AG20443 (cell line): ENCODE data around the gene TUBGCP2.
"Not testable (repeated sequence)": the region's sequence is repeated elsewhere in the genome, so short reads cannot be mapped to it uniquely, and the experiment has no call there.

Source experiments
- DNase-seq: peaks from one replicate; pipeline ENCODE4 v3.0.0; 2012; ENCODE audit warnings: low spot score, mixed read lengths

TUBGCP2 gene

DNA sequence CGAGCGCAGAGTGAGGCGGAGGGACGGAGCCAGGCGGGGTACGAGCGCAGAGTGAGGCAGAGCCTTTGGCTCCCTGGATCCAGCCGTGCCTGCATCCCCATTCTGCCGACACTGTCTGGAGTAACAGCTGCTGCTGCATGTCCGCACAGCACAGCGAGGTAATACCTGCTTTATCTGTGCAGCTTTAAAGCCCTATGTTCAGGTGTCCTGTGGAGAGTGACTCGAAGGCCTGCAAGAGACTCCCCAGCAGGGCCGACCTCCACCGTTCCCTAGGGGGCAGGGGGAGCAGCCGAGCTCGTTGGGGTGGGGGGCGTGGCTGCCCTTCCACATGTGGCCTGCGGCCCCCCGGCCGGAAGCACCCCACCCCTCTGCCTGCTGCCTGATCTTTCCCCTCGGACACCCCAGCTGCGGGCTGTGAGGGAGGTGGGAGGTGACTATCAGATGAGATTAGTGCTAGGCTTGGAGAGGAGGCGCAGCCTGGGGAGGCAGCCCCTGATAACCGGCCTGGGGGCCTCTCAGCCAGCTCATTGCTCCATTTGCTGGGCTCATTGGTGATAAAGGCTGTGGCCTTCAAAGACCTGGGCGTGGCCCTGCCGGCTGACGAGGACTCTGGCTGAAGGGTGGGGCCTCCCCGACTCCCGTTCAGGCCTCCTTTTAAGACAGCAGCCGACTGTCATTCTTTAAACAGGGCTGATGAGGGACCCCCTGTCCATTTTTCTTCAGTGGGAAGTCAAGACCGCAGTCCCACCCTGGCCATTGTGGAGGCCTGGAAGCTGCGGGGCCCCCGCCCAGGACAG is 63.0 kb downstream of the TUBGCP2 start:
- DNase-seq = peak; percentile 67

DNA sequence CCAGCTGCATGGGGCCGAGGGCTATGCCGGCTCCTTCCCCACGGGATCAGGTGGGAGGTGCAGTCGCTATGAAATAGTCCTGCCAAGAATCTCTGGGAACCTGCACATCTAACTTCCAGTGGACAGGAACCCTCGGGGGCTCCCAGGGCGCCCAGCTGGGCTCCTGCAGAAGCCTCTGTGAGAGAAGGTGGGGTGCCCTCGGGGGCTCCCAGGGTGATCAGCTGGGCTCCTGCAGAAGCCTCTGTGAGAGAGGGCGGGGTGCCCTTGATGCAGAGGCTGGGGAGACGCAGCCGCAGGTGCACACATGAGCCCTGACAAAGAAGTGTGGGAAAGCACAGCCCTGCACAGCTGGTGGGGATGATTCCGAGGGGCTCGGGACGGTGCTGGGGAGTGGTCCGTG is 65.1 kb downstream of the TUBGCP2 start:
- DNase-seq = no peak

DNA sequence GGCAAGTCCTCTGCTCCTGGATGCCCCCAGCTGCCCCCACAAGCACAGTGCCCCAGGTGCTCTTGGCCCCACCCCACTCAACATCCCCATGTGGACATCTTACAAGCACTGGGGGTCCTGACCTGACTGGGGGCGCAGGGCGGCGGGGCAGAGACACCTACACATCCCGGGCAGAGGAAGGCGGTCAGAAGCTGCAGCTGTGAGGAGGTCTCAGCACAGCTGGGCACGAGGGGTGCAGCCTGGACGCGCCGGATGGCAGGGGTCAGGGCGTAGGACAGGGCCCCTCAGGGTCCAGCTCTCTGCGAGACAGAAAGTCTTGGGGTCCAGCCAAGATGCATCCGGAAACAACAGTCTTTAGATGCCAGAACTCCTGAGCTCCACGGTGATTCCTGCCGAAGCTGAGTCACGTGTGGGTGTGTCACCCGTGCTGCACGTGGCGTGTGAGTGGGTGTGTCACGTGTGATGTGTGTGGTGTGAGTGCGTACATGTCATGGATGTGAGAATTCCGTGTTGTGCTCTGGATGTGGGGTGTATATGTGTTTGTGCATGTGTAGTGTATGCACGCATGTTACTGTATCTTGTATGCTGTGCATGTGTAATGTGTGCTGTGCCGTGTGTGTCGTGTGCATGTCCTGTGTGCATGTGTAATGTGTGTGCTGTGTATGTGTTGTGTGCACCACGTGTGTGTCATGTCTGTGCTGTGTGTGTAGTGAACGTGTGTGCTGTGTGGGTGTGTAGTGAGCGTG is 65.9 kb downstream of the TUBGCP2 start:
- peak; percentile 56 for DNase-seq

DNA sequence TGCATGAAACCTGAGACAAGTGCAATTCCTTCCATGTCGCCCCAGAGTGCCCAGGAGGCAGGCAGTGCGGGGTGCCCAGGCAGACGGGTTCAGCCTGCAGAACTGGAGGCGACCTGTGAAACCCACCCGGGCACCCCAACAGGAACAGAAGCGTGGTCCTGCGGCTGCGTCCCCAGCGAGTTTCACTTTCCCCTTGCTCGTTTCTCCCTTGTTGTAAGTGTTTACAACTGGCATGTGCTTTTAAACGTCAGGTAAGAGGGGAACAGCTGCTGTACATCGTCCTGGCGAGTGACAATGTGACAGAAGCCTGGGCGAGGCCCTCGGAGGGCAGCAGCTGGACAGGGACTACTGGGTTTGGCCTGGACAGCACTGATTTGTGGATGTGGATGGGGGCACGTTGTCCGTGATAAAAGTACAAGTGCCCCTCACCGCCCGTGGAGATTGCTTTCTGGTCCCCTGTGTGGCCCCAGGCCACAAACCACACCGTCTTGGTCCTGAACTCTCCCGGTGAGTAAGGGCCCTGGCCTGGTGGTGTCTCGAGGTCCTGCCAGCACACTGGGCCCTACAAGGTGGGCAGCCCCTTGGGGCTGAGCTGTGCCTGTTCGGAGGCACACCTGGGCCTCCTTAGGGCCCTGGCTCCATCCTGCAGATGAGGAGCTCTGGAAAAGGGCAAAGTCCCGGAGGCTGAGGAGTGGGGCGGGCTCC is 67.0 kb downstream of the TUBGCP2 start:
- DNase-seq = no peak

DNA sequence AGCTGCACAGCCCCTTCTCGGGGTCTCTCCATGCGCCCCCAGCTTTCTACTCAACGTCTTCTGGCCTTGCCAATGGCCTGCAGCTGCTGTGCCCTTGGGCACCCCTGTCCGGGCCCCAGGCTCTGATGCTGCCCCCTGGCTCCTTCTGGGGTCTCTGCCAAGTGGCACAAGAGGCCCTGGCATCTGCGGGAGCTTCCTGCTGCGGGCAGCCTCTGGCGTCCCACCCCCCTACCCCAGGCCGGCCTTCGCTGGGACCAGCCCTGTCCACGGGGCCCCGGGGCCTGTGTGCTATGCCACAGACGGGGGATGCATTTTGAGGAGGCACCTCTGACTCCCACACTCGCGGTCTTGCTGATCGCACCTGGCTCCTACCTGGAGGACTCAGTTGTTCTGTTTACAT is 68.7 kb downstream of the TUBGCP2 start:
- no peak for DNase-seq

DNA sequence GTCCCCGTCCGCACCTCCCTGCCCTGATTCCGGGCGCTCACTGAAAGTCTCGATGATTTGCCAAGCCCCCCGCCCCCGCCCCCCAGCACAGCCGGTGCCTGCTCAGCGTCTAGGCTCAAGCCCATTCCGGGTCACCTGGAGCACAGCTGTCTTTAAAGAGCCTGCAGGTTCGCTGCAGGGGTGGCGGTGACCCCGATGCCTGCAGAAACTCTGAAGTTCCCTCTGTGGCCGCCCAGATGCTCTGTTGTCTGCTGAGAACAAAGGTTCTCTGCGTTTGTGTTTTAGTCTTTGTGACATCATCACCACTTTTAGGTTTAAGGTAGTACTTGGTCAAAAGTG is 70.2 kb downstream of the TUBGCP2 start:
- no peak for DNase-seq

DNA sequence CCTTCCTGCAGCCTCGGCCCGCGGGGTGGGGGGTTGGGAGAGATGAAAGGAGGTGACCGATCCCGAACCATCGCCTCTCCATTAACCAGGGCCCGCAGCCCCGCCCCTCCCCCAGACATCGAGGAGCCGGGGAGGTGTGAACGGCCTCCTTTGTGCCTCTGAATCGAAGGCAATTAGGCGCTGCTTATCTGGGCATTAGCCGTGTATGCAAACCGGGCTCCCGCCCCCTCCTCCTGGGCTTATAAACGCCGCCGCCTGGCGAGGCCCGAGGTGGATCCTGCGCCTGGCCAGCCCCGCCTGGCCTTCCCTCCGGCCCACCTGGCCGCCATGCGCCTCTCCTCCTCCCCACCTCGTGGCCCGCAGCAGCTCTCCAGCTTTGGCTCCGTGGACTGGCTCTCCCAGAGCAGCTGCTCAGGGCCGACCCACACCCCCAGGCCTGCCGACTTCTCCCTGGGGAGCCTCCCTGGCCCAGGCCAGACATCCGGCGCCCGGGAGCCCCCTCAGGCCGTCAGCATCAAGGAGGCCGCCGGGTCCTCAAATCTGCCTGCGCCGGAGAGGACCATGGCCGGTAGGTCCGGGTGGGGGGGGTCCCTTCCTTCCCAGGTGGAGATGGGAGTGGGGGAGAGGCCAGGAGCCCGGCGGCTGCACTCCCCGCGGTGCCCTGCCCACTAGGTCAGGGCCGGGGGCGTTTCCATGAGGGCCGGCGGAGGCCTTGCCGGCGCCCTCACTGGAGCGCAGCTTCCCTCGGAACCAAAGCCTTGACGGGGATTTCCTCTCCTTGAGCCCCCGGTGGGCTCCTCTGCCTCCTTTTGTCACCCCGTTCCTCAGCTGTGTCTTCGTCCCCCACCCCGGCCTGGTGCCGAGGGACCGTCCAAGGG is 70.8 kb downstream of the TUBGCP2 start, which contains the start of gene VENTX:
TSS of gene VENTX (plus strand) at position 268 of the 878 bp plus-strand sequence. CDS start at position 328, 60 bp downstream.
- no peak for DNase-seq

DNA sequence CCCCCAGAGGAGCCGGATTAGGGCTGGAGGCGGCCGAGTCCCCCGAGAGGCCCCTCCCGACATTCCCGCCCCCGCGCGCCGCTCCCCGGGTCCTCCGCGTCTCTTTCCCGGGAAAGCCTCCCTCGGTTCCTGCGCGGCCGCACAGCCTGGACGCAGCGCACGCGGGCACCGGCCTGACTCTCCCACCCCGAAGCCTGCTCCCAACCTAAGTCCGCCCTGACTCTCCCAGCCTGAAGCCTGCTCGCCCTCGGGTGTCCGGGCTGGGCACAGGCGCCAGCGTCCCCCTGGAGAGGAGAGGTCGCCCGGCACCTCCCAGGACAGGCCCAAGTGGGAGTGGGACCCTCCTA is 71.5 kb downstream of the TUBGCP2 start:
- DNase-seq = no peak

DNA sequence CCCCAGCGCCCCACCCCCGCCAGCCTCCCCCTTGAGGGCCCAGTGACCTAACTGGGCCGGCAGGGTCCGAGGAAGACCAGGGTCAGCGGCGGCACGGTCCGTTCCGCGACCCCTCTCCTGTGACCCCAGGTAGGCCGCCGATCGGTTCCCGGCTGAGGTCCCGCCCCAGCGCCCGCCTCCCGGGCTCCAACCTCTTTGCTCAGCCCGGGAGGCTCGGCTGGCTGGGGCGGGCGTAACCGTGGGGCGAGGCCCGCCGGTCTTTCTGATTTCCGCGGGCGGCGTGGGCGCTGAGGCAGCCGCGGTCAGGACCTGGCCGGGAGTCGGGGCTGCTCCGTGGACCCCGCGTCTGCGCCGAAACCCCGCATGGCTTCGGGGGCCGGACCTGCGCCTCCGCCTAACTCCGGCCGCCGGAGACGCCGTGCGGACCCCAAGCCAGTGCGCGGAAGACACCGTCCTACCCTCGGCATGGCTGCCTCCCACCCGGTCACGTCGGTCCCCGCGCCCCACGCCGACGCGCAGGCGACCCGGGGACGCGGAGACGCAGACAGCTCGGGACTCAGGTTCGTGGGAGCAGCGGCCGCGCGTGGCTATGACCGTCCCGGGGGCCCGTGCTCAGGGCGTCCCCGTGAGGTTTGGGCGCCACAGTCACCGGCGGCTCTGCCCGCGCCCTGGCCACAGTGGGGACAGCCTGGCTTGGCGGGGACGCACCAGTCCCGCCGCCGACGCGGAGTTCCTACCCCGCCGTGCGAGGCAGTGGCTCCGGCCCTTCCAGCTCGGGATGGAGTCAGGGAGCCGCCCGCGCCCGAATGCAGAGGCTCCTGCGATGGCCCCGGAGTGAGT is 72.1 kb downstream of the TUBGCP2 start:
- no peak for DNase-seq

DNA sequence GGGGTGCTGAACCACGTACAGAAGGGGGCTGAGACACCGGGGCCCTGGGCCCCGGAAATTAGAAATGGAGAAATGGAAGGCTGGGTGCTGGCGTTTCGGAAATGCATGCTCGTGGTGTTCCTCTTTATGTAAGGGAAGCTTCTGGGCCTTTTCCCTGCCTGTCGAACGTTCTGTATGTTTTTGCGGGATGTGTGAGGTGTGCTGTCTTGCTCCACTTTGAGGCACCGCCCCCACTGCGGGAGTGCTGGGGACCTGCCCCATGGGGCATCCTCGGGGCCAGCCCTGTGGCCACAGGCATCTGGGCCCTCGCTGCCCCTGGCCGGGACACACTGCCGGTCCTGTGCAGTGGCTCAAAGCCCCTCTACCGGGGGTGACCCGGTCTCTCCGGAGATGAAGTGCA is 72.7 kb downstream of the TUBGCP2 start:
- DNase-seq = no peak

DNA sequence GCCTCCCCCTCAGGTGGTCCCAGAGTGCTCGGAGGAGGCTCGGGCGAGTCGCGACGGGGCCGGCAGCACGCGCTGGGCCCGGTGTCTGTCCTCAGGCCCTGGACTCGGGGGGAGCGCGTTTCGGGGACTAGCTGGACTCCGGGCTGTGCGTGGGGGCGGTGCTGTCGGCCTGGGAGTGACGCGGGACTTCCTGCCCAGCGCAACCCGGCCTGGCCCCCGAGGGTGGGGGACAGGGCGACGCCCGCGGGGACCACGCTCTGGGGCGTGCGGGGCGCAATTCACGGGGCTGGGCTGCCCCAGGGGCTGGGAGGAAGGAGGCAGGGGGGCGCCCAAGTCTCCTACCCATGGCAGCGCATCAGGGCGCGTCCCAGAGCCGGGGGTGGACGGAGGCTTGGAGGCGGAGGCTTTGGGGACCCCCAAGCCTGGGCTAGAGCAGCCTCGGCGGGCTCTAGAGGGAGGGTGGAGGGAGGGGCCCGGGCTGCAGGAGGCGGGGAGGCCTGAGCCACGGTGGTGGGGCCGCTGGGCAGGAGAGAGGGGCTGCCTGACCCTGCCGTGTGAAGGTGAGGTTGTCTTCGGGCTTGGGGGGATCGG is 73.3 kb downstream of the TUBGCP2 start:
- no peak for DNase-seq

DNA sequence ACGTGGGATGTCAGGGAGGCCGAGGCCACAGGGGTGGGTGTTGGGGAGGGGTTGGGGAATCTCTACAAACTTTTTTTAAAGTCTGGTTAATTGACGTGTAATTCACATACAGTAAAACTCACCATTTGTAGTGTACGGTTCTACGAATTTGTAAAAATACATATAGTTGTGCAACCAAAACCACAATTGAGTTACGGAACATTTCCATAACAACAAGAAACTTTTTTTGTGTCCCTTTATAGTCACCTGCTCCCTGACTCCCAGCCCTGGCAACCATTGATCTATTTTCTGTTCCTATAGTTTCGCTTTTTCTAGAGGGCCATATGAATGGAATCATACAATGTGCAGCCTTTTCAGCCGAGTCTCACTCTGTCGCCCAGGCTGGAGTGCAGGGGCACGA is 73.9 kb downstream of the TUBGCP2 start:
- not testable (repeated sequence) for DNase-seq

DNA sequence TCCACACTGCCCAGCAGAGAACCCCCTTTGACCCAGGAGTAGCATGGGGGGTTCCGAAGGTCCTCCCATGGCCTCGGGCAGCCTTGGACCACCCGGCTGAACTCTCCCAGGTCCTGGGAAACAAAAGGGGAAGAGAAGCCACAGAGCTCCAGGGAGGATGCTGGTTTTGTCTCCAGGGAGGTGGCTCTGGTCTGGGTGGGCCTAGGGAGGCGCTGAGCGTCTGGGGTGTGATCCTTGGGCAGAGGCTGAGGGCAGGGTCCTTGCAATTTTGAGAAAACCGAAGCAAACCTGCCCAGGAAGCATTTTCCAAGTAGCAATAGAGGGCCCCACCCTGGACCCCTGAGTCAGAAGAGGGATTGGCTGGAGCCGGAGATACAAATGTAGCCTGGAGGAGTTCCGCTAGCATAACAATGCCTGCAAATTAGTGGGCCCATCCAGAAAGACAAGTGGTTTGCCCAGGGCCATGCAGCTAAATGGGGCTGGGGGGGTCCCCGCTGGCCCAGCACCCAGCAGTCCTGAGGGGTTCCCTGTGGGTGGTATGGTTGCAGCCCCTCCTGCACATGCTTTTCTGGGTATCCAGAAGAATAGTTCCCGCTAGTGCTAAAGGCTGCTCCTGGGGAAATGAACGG is 76.6 kb downstream of the TUBGCP2 start:
- DNase-seq = no peak

DNA sequence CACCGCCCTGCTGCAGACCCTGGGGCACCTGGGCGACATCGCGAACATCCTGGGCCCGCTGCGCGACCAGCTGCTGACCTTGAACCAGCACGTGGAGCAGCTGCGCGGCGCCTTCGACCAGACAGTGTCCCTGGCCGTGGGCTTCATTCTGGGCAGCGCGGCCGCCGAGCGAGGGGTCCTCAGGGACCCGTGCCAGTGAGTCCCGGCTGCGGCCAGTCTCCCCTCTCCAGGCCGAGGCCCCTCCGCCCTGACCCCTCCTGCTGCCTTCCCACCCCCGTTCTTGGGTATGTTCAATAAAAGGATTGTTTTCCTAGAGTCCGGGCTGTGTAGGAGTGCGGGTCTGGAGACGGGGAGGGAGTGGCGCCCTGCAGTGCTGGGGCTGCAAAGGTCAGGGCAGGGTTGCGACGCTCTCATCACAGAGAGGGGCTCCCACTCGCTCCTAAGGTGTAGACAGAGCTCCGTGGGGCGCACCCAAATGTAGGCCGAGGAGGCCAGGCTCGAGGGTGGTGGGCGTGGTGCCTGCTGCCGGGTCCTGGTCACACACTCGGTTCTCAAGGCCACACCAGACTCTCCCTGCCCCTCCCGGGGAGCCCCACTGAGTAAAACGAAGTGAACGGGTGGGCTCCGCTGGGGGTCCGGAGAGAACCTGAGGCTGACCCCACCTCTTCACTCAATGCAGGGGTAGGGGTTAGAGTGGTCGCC is 77.3 kb downstream of the TUBGCP2 start:
- DNase-seq = no peak

DNA sequence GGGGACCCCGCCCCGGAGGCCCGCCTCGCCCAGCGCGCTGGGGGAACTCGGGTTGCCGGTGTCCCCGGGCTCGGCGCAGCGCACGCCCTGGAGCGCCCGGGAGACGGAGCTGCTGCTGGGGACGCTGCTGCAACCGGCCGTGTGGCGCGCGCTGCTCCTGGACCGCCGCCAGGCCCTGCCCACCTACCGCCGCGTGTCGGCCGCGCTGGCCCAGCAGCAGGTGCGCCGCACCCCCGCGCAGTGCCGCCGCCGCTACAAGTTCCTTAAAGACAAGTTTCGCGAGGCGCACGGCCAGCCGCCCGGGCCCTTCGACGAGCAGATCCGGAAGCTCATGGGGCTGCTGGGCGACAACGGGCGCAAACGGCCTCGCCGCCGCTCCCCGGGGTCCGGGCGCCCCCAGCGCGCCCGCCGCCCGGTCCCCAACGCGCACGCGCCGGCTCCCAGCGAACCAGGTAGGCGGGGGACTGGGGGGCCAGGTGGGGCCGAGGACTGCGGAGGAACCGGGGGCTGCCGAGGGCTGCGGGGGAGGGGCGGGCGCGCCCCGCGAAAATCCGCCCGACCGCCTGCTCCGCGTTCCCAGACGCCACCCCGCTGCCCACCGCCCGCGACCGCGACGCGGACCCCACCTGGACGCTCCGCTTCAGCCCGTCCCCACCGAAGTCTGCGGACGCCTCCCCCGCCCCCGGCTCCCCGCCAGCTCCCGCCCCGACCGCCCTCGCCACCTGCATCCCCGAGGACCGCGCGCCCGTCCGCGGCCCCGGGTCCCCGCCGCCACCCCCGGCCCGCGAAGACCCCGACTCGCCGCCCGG is 78.1 kb downstream of the TUBGCP2 start:
- DNase-seq = no peak

DNA sequence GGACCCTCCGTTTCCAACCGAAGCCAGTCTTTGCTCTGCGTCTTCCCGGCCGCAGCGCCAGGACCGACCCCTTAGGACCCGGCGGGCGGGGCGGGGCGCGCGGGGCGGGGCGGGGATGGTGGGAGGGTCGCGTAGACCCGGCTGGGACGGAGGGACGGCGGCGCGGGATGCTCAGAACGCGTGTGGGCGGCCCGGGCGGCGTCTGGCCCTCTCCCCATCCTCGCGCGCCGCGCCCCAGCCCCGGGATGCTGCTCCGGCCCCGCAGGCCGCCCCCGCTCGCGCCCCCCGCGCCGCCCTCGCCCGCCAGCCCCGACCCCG is 78.7 kb downstream of the TUBGCP2 start, which contains the start of gene UTF1:
TSS of gene UTF1 (plus strand) at position 174 of the 318 bp plus-strand sequence. CDS start at position 246, 72 bp downstream.
- no peak for DNase-seq

DNA sequence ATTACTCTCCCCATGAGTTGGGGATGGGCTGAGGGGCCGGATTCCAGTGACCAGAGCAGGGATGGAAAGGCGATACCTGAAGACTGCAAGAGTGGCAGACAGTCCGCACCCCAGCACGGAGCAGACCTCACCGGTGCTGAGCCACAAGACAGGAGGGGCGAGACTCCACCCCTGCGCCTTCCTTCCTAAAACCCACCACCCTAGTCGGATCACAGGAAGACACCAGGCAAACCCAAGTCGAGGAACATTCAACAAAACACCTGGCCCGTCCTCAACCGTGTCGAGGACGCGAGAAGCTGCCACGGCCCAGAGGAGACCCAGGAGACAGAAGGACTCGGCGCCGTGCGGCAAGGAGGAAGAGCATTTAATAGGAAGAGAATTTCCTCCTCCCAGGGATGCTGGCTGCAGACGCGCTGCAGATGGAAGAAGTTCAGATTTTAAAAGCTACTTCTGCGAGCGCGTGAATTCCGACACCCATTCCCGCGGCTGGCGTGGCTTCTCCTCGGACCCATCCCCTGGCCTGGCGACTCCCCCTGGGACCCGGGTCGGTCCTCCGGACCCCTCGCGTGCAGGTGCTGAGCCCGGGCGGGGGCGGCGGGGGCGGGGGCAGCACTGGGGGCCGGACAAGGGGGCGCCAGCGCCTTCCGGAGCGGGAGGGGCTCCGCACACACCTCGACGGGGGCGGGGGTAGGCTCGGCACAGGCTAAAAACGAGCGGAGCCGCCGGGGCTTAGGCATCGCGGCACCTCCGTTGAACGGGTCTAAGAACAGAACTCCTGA is 79.2 kb downstream of the TUBGCP2 start:
- no peak for DNase-seq
